ENCODE results near the gene DCXR.

The DCXR gene

GRCh38 chr17:81994593-81995462, 42.7 kb downstream of the DCXR start:
- no peak for DNase-seq

- DNase-seq: no peak
Observed at GRCh38 chr17:81993729-81994592, 43.5 kb downstream of the DCXR start.

GRCh38 chr17:81992306-81993102, 45.0 kb downstream of the DCXR start:
- DNase-seq: no peak

GRCh38 chr17:81991684-81992305, 45.7 kb downstream of the DCXR start:
- DNase-seq: no peak

GRCh38 chr17:81990836-81991683, 46.4 kb downstream of the DCXR start:
- no peak for DNase-seq

- DNase-seq: no peak
Observed at GRCh38 chr17:81987161-81987770, 50.2 kb downstream of the DCXR start.

- no peak for DNase-seq
Observed at GRCh38 chr17:81986606-81987005, 50.9 kb downstream of the DCXR start.
